ENCODE results near the gene ARFGAP3. TPM values are rescaled to one million over a fixed set of nuclear protein-coding genes. Genes with fewer than 3 reads are reported as not detected.

The ARFGAP3 gene
- total RNA-seq, 1 experiment from 2014 or later: 15.0 TPM

- Histone ChIP-seq H3K18ac (ENCODE audit: insufficient read length, low read depth, low read length) (no peak overlapping the region), H2BK15ac (ENCODE audit: low read depth, low read length) (no peak overlapping the region), H2AFZ (ENCODE audit: low read length) (no peak overlapping the region), H4K91ac (ENCODE audit: insufficient read length, low read depth, low read length) (no peak overlapping the region), H3K4ac (ENCODE audit: low read depth, low read length) (no peak overlapping the region), H4K5ac (ENCODE audit: insufficient read length, low read depth, low read length) (no peak overlapping the region), H3K4me2 (ENCODE audit: insufficient read depth, insufficient read length, low read length) (no peak overlapping the region), H3K4me1 (ENCODE audit: insufficient read depth, low read length) (no peaks in the 10 kb centered on the region), H4K8ac (replicated peaks; ENCODE audit: insufficient read length, low read depth, low read length) (no peak overlapping the region), H3T11ph (ENCODE audit: low read length) (no peak overlapping the region), H3K9ac (ENCODE audit: extremely low read depth, insufficient read length, low read length) (no peak overlapping the region), H3K14ac (ENCODE audit: insufficient read depth, low read length) (no peak overlapping the region), H3K79me1 (ENCODE audit: insufficient read depth, low read depth, low read length, poor library complexity, severe bottlenecking) (no peaks in the 10 kb centered on the region), H3K9me3 (ENCODE audit: control insufficient read depth, low read depth, low read length) (no peaks in the 10 kb centered on the region), H4K20me1 (ENCODE audit: control insufficient read depth, insufficient read depth, insufficient read length) (no peaks in the 10 kb centered on the region), H2AK5ac (ENCODE audit: insufficient read length, low read length) (no peak overlapping the region), H3K56ac (ENCODE audit: insufficient read length, low read depth, low read length) (no peak overlapping the region), H2BK20ac (ENCODE audit: low read depth, low read length, poor library complexity, severe bottlenecking) (no peak overlapping the region), H2BK12ac (ENCODE audit: insufficient read length, low read depth, low read length) (no peak overlapping the region), H3K27me3 (ENCODE audit: insufficient read depth, low read length) (no peaks in the 10 kb centered on the region), H3K23ac (ENCODE audit: insufficient read length, low read depth, low read length) (no peak overlapping the region), H2BK5ac (ENCODE audit: insufficient read length, low read length) (no peak overlapping the region), H2BK120ac (ENCODE audit: low read depth, low read length, poor library complexity, severe bottlenecking) (no peak overlapping the region), H3K23me2 (ENCODE audit: insufficient read length, low read depth, low read length, poor library complexity, severe bottlenecking) (no peaks in the 10 kb centered on the region), H3K27ac (ENCODE audit: insufficient read length, low read depth, low read length) (no peak overlapping the region), H3K79me2 (ENCODE audit: insufficient read depth, low read length) (no peaks in the 10 kb centered on the region)
- no peak for TF ChIP-seq CTCF (conservative IDR thresholded peaks at IDR 0.05)
- Mint-ChIP-seq H3K4me1 (peaks cover 8 to 9% of the 10 kb centered on the region in 2 experiments), H3K27ac (peak overlapping the region in 2 of 3 experiments; percentile 36 to 75; a peak in 1 of 7 replicates), H3K4me3 (no peak overlapping the region; a peak in 1 of 5 replicates), H3K36me3 (ENCODE audit: insufficient read depth in 1 of 3, low read depth in 3 of 3) (peaks cover 15 to 60% (median 50%) of the 10 kb centered on the region in 3 experiments), H3K9me3 (no peaks in the 10 kb centered on the region), H3K27me3 (ENCODE audit: low read depth) (no peaks in the 10 kb centered on the region)
- no peak for DNase-seq
- no CpG with 5 or more reads among the region's 12 CpGs for WGBS (ENCODE audit: extremely low coverage, insufficient read length, low lambda C conversion rate)
Observed at GRCh38 chr22:42877597-42878340, 20.7 kb upstream of the ARFGAP3 start.

All from H9 (cell line).